ENCODE results near the gene BAIAP2. TPM values are rescaled to one million over a fixed set of nuclear protein-coding genes. Genes with fewer than 3 reads are reported as not detected.

Gene BAIAP2
- total RNA-seq, 3 donors from 2014 or later, result 21.0 to 47.0 (median 37.6) TPM

GRCh38 chr17:81129289-81129688 lies 94.3 kb downstream of the BAIAP2 start:
- H3K27me3 ChIP-seq, result no peaks in the 10 kb centered on the region
- intact Hi-C loops (cut with DNase I; ENCODE audit: low total_unique reads), result no loop called here
- H3K9me3 ChIP-seq, result no peaks in the 10 kb centered on the region
- H3K4me1 ChIP-seq, result no peaks in the 10 kb centered on the region
- no peaks in the 10 kb centered on the region for H3K36me3 ChIP-seq
- TF ChIP-seq CTCF (IDR thresholded peaks at IDR 0.05) (no peak), POLR2AphosphoS5 (IDR thresholded peaks at IDR 0.05) (no peak), POLR2A (IDR thresholded peaks at IDR 0.05) (no peak)
- H3K27ac ChIP-seq, result no peak overlapping the region
- DNase-seq (ENCODE audit: low spot score in 2 of 2), result no peak
- H3K4me3 ChIP-seq, result no peak overlapping the region

- Histone ChIP-seq H3K4me1 (no peaks in the 10 kb centered on the region), H3K27me3 (no peaks in the 10 kb centered on the region), H3K36me3 (no peaks in the 10 kb centered on the region), H3K4me3 (no peak overlapping the region), H3K9me3 (no peaks in the 10 kb centered on the region), H3K27ac (no peak overlapping the region)
- no peak for TF ChIP-seq POLR2A (IDR thresholded peaks at IDR 0.05)
- DNase-seq (ENCODE audit: low spot score in 2 of 2), result no peak
- intact Hi-C loops (cut with DNase I; ENCODE audit: low total_unique reads), result no loop called here
Observed at GRCh38 chr17:81129711-81130367, 94.9 kb downstream of the BAIAP2 start.

GRCh38 chr17:81130385-81131361 lies 95.7 kb downstream of the BAIAP2 start:
- Histone ChIP-seq H3K9me3 (no peaks in the 10 kb centered on the region), H3K27ac (no peak overlapping the region), H3K27me3 (no peaks in the 10 kb centered on the region), H3K4me3 (no peak overlapping the region), H3K36me3 (no peaks in the 10 kb centered on the region), H3K4me1 (no peaks in the 10 kb centered on the region)
- TF ChIP-seq CTCF (IDR thresholded peaks at IDR 0.05), result no peak
- TF ChIP-seq POLR2A (IDR thresholded peaks at IDR 0.05), result no peak
- TF ChIP-seq POLR2AphosphoS5 (IDR thresholded peaks at IDR 0.05), result no peak
- intact Hi-C loops (cut with DNase I; ENCODE audit: low total_unique reads), result no loop called here
- DNase-seq (ENCODE audit: low spot score in 2 of 2), result no peak

GRCh38 chr17:81131486-81132196 lies 96.7 kb downstream of the BAIAP2 start:
- no peaks in the 10 kb centered on the region for H3K36me3 ChIP-seq
- intact Hi-C loops (cut with DNase I; ENCODE audit: low total_unique reads), result no loop called here
- no peak overlapping the region for H3K4me3 ChIP-seq
- no peak for TF ChIP-seq CTCF (IDR thresholded peaks at IDR 0.05)
- TF ChIP-seq POLR2A (IDR thresholded peaks at IDR 0.05), result no peak
- TF ChIP-seq POLR2AphosphoS5 (IDR thresholded peaks at IDR 0.05), result no peak
- no peaks in the 10 kb centered on the region for H3K9me3 ChIP-seq
- no peak for DNase-seq (ENCODE audit: low spot score in 2 of 2)
- H3K27me3 ChIP-seq, result no peaks in the 10 kb centered on the region
- H3K4me1 ChIP-seq, result no peaks in the 10 kb centered on the region
- no peak overlapping the region for H3K27ac ChIP-seq

GRCh38 chr17:81132197-81132540 lies 97.2 kb downstream of the BAIAP2 start:
- H3K27me3 ChIP-seq, result no peaks in the 10 kb centered on the region
- no peak overlapping the region for H3K4me3 ChIP-seq
- no peak overlapping the region for H3K27ac ChIP-seq
- no peaks in the 10 kb centered on the region for H3K4me1 ChIP-seq
- intact Hi-C loops (cut with DNase I; ENCODE audit: low total_unique reads), result no loop called here
- H3K9me3 ChIP-seq, result no peaks in the 10 kb centered on the region
- DNase-seq (ENCODE audit: low spot score in 2 of 2), result no peak
- TF ChIP-seq POLR2AphosphoS5 (IDR thresholded peaks at IDR 0.05), result no peak
- no peak for TF ChIP-seq CTCF (IDR thresholded peaks at IDR 0.05)
- H3K36me3 ChIP-seq, result no peaks in the 10 kb centered on the region

All from breast epithelium (tissue), 4 donors.